Suprapubic skin (tissue), 4 donors: ENCODE results near the gene DMXL1.

Experiments used
- EP300 ChIP-seq: sonication (generic); formaldehyde crosslinking; IDR thresholded peaks from one replicate; pipeline ENCODE4 v1.6.1; 2017; ENCODE audit warnings: antibody characterized with exemption
- POLR2AphosphoS5 ChIP-seq, 3 donors: sonication (generic); formaldehyde crosslinking; IDR thresholded peaks; one replicate each; pipeline ENCODE4 v1.6.1; 2017; ENCODE audit warnings: antibody characterized with exemption in 3 of 3
- TF ChIP-seq, protein P1 (sequence below), 2 donors: fragments of 200-600 bp in 1 of 2; fragments of 450-650 bp in 1 of 2; sonication (generic) in 1 of 2; IDR thresholded peaks; one replicate each; pipeline ENCODE4 v1.5.1; 2016 to 2019; ENCODE audit warnings: antibody characterized with exemption in 2 of 2, mild to moderate bottlenecking in 1 of 2, moderate library complexity in 1 of 2

DNA sequence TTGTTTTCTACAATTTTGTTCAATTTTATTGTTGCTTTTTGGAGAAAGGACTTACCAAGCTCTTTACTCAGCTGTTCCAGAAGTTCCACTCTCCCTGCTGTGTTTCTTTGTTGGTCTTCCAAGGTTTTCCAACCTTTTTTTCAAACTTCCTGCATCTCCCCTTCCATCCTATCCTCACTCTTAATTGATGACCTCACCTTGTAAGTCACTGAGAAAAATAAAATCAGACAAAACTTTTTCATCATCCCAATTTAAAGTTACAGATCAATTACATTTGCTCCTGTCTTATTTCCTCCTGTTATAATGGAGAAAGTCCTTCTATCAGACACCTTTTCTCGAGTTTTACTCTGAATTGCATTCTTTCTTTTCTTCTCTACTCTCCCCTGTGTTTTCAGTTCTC lies 121.1 kb downstream of the DMXL1 start:
- TF ChIP-seq, protein P1, sequence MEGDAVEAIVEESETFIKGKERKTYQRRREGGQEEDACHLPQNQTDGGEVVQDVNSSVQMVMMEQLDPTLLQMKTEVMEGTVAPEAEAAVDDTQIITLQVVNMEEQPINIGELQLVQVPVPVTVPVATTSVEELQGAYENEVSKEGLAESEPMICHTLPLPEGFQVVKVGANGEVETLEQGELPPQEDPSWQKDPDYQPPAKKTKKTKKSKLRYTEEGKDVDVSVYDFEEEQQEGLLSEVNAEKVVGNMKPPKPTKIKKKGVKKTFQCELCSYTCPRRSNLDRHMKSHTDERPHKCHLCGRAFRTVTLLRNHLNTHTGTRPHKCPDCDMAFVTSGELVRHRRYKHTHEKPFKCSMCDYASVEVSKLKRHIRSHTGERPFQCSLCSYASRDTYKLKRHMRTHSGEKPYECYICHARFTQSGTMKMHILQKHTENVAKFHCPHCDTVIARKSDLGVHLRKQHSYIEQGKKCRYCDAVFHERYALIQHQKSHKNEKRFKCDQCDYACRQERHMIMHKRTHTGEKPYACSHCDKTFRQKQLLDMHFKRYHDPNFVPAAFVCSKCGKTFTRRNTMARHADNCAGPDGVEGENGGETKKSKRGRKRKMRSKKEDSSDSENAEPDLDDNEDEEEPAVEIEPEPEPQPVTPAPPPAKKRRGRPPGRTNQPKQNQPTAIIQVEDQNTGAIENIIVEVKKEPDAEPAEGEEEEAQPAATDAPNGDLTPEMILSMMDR (IDR thresholded peaks at IDR 0.05): no peak
- TF ChIP-seq POLR2AphosphoS5 (IDR thresholded peaks at IDR 0.05) (no peak), EP300 (no peak)
